ENCODE results near the gene ACSL5. TPM values are rescaled to one million over a fixed set of nuclear protein-coding genes. Genes with fewer than 3 reads are reported as not detected.
"Not testable (repeated sequence)": the region's sequence is repeated elsewhere in the genome, so short reads cannot be mapped to it uniquely, and the experiment has no call there.

Gene ACSL5
- total and polyA plus RNA-seq, 2 of the 8 experiments (the other 6 are each of a cell fraction or from before 2014, with no cell fraction given): not detected

DNA sequence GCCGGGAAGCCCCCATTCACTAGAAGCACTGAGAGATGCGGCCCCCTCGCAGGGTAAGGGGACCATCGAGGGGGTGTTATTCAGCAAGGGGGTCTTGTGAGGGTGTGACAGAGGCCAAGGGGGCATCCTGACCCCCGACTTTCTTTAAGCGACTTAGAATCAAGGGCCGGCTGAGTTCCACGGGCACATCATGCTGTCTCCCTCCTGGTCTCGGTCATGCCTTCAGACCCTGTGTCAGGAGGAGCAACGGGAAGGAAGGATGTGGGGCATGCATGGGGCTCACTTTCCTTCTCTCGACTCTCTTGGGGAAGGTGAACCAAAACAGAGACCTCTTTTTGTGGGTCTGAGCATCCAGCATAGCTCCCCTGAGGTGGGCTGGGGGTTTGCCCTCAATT lies 2.5 kb downstream of the ACSL5 start (continued):
- TF ChIP-seq CTCF (IDR thresholded peaks at IDR 0.05; ENCODE audit: control extremely low read depth in 1 of 3, insufficient read depth in 1 of 3, low read depth in 1 of 3, low read length in 3 of 3) (no peak), SP4 (IDR thresholded peaks at IDR 0.05; ENCODE audit: low read length) (no peak), RXRA (IDR thresholded peaks at IDR 0.05; ENCODE audit: insufficient read depth, low read depth, low read length) (no peak), BCL11A (IDR thresholded peaks at IDR 0.05; ENCODE audit: low read depth in 2 of 2, low read length in 2 of 2) (no peak)

DNA sequence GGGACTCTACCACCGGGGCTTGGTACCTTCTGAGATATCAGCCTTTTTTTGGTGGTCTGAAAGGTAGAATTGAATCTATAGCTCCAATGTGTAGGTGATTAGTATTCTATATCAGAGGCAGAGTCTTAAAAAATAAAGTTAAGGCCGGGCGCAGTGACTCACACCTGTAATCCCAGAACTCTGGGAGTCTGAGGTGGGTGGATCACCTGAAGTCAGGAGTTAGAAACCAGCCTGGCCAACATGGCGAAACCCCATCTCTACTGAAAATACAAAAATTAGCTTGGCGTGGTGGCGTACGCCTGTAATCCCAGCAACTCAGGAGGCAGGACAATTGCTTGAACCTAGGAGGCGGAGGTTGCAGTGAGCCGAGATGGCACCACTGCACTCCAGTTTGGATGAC lies 3.2 kb downstream of the ACSL5 start:
- H3K9me3 ChIP-seq (ENCODE audit: insufficient read depth in 2 of 2, low read depth in 1 of 2, low read length in 1 of 2); H4K91ac ChIP-seq (replicated peaks; ENCODE audit: insufficient read length, low read length); H2AK5ac ChIP-seq (ENCODE audit: low read depth, low read length); H2BK20ac ChIP-seq (ENCODE audit: low read length); H3K79me2 ChIP-seq (ENCODE audit: control insufficient read depth in 1 of 2, insufficient read depth in 2 of 2, low read length in 2 of 2); H3K27me3 ChIP-seq (replicated peaks in 1 of 4; ENCODE audit: control insufficient read depth in 3 of 4, extremely low read depth in 1 of 4, insufficient read depth in 3 of 4, low read length in 3 of 4); H3K36me3 ChIP-seq (ENCODE audit: control insufficient read depth in 2 of 4, insufficient read depth in 4 of 4, low read length in 3 of 4); H3K4ac ChIP-seq (replicated peaks; ENCODE audit: insufficient read length, low read depth, low read length); FAIRE-seq; H3K56ac ChIP-seq (replicated peaks; ENCODE audit: insufficient read length, low read depth, low read length); H3K4me1 ChIP-seq (replicated peaks in 1 of 4; ENCODE audit: control insufficient read depth in 3 of 4, insufficient read depth in 4 of 4, low read length in 3 of 4); H3K23ac ChIP-seq (ENCODE audit: insufficient read length); H2BK5ac ChIP-seq (ENCODE audit: low read depth, low read length); POLR2A ChIA-PET (ENCODE audit: partially characterized antibody); H4K20me1 ChIP-seq (replicated peaks in 1 of 2; ENCODE audit: control insufficient read depth in 1 of 2, insufficient read depth in 2 of 2, low read length in 2 of 2); H3K9ac ChIP-seq (replicated peaks in 1 of 4; ENCODE audit: extremely low read depth in 1 of 4, low read depth in 3 of 4, low read length in 3 of 4); H3K4me3 ChIP-seq (ENCODE audit: extremely low read depth in 1 of 4, insufficient read depth in 2 of 4, low read depth in 3 of 4, low read length in 4 of 4); H3K79me1 ChIP-seq (ENCODE audit: low read depth, low read length); H3K23me2 ChIP-seq (ENCODE audit: low read depth, low read length); H2AFZ ChIP-seq (ENCODE audit: low read length); H3K18ac ChIP-seq (ENCODE audit: extremely low read depth, low read length); DNase-seq (ENCODE audit: low read depth in 1 of 2, low spot score in 2 of 2); H3K4me2 ChIP-seq (ENCODE audit: insufficient read depth in 1 of 2, low read depth in 2 of 2, low read length in 2 of 2); H3K14ac ChIP-seq (ENCODE audit: insufficient read length); H2BK120ac ChIP-seq (replicated peaks; ENCODE audit: low read depth, low read length); H4K5ac ChIP-seq (ENCODE audit: insufficient read length, low read depth, low read length); H2BK15ac ChIP-seq (ENCODE audit: low read length); H2BK12ac ChIP-seq (ENCODE audit: low read depth, low read length); H3K27ac ChIP-seq (ENCODE audit: low read depth, low read length); H4K8ac ChIP-seq (ENCODE audit: extremely low read depth, insufficient read depth, low read length): not testable (repeated sequence)
- CTCF ChIA-PET (ENCODE audit: partially characterized antibody): interaction anchor here (1.3 kb wide), 1 partner anchor 62 kb away, joined by 3 read pairs; no protein-coding TSS in a partner anchor
- 96% methylated on average over 9 of the region's 9 CpGs; no CpG with 5 or more reads in 1 of the 2 experiments for WGBS, 2 experiments (ENCODE audit: extremely low coverage in 1 of 2, insufficient coverage in 1 of 2, insufficient read length in 1 of 2, insufficient replicate concordance in 2 of 2, low coverage in 1 of 2, low lambda C conversion rate in 2 of 2, missing lambda C conversion rate in 1 of 2)
